CD4-positive, alpha-beta memory T cell (primary cell): ENCODE measurements around the gene CEP112. TPM values are rescaled to one million over a fixed set of nuclear protein-coding genes. Genes with fewer than 3 reads are reported as not detected.
A peak's percentile ranks its signal among the peaks of the same experiment; 100 is the strongest.

Experiments used
- CTCF ChIA-PET: fragments of 350-600 bp; sonication (Branson Sonifier 250); formaldehyde crosslinking; loops from one replicate; lab custom pipeline; 2021; ENCODE audit warnings: inconsistent platforms; ENCODE audit not compliant: partially characterized antibody; lab: Charles Lee
- POLR2A ChIA-PET: fragments of 350-600 bp; sonication (Branson Sonifier 250); formaldehyde crosslinking; loops from one replicate; lab custom pipeline; 2021; ENCODE audit not compliant: partially characterized antibody; lab: Charles Lee
- DNase-seq, 5 donors: peaks; one replicate each; pipeline versions ENCODE4 v3.0.0 to v3.0.0-alpha.2; 2020 to 2022; ENCODE audit warnings: mixed read lengths in 1 of 5
- H3K27ac ChIP-seq: one replicate; pipeline ENCODE4 v1.7.0; 2013; ENCODE audit warnings: low read depth, low read length
- H3K27me3 ChIP-seq: 2 replicates; pipeline ENCODE4 v1.7.0; 2013; ENCODE audit warnings: mild to moderate bottlenecking, low read length, moderate library complexity; ENCODE audit not compliant: insufficient read depth
- H3K36me3 ChIP-seq: 2 replicates; pipeline ENCODE4 v1.7.0; 2013; ENCODE audit warnings: mild to moderate bottlenecking, low read length, moderate library complexity; ENCODE audit not compliant: insufficient read depth
- H3K4me1 ChIP-seq: 2 replicates; pipeline ENCODE4 v1.7.0; 2013; ENCODE audit warnings: mild to moderate bottlenecking, low read length, moderate library complexity; ENCODE audit not compliant: insufficient read depth
- H3K4me3 ChIP-seq, 2 donors: one replicate each; pipeline ENCODE4 v1.7.0; 2013; ENCODE audit warnings: low read length in 2 of 2, mild to moderate bottlenecking in 1 of 2
- H3K9me3 ChIP-seq, 2 donors: one replicate each; pipeline ENCODE4 v1.7.0; 2013; ENCODE audit warnings: low read length in 2 of 2, control low read depth in 1 of 2; ENCODE audit not compliant: control insufficient read depth in 1 of 2
- H3K27ac Mint-ChIP-seq, 7 donors: one replicate each; pipeline ENCODE4 v1.8.0; 2020 to 2021; ENCODE audit warnings: mixed read lengths in 7 of 7, mild to moderate bottlenecking in 6 of 7, inconsistent platforms in 3 of 7, moderate library complexity in 3 of 7
- H3K27me3 Mint-ChIP-seq, 2 donors: one replicate each; pipeline ENCODE4 v1.8.0; 2020 to 2021; ENCODE audit warnings: mixed read lengths in 2 of 2
- H3K36me3 Mint-ChIP-seq, 2 donors: one replicate each; pipeline ENCODE4 v1.8.0; 2020 to 2021; ENCODE audit warnings: mixed read lengths in 2 of 2, inconsistent platforms in 1 of 2, mild to moderate bottlenecking in 1 of 2
- H3K4me1 Mint-ChIP-seq, 4 donors: one replicate each; pipeline ENCODE4 v1.8.0; 2020 to 2021; ENCODE audit warnings: mixed read lengths in 4 of 4, mild to moderate bottlenecking in 1 of 4
- H3K4me3 Mint-ChIP-seq, 8 donors: one replicate each; pipeline ENCODE4 v1.8.0; 2020 to 2021; ENCODE audit warnings: mixed read lengths in 8 of 8, mild to moderate bottlenecking in 7 of 8, moderate library complexity in 6 of 8, inconsistent platforms in 3 of 8
- H3K9me3 Mint-ChIP-seq, 8 donors: one replicate each; pipeline ENCODE4 v1.8.0; 2020 to 2021; ENCODE audit warnings: mixed read lengths in 8 of 8, mild to moderate bottlenecking in 5 of 8, inconsistent platforms in 3 of 8, moderate library complexity in 1 of 8
- intact Hi-C: fragments of 100-400 bp; cut with micrococcal nuclease; formaldehyde crosslinking; loops from one replicate; pipeline ENCODE4 v1.15.1; 2023
- polyA plus RNA-seq, 2 donors: library from polyadenylated mRNA; unstranded; fragments of 300-500 nt; fragmentation: Illumina TruSeq; gene quantifications; one replicate each; pipeline ENCODE4 v1.2.3, GENCODE V29; 2021
- total RNA-seq, 2 experiments: library from RNA; stranded (reverse); gene quantifications; one replicate each; pipeline ENCODE4 v1.2.3, GENCODE V29; 2021

The CEP112 gene
- total and polyA plus RNA-seq, 4 experiments from 2014 or later: 0.34 to 3.9 (median 1.4) TPM

- ChIA-PET CTCF (no interaction called here), POLR2A (no interaction called here)
- H3K9me3 Mint-ChIP-seq: peaks cover 0 to 5% (median 0%) of the 10 kb centered on the region in 8 donors
- H3K4me1 Mint-ChIP-seq: peaks cover 3 to 14% (median 6%) of the 10 kb centered on the region in 4 donors
- Histone ChIP-seq H3K27me3 (no peaks in the 10 kb centered on the region), H3K36me3 (no peaks in the 10 kb centered on the region), H3K9me3 (no peaks in the 10 kb centered on the region), H3K27ac (no peak overlapping the region), H3K4me1 (no peaks in the 10 kb centered on the region), H3K4me3 (no peak overlapping the region)
- no peak overlapping the region for H3K4me3 Mint-ChIP-seq
- no peak for DNase-seq
- H3K27ac Mint-ChIP-seq: peak overlapping the region in 1 of 7 donors; percentile 30
- H3K36me3 Mint-ChIP-seq: no peaks in the 10 kb centered on the region
- intact Hi-C loops: no loop called here
- peaks cover 0 to 2% of the 10 kb centered on the region in 2 donors for H3K27me3 Mint-ChIP-seq
Measured at GRCh38 chr17:65659512-65659911, 532.4 kb downstream of the CEP112 start.

GRCh38 chr17:65657251-65657828 lies 534.6 kb downstream of the CEP112 start:
- H3K27me3 Mint-ChIP-seq: peaks cover 0 to 3% of the 10 kb centered on the region in 2 donors
- H3K27me3 ChIP-seq: no peaks in the 10 kb centered on the region
- no peaks in the 10 kb centered on the region for H3K9me3 ChIP-seq
- ChIA-PET CTCF (no interaction called here), POLR2A (no interaction called here)
- DNase-seq: no peak
- H3K27ac ChIP-seq: no peak overlapping the region
- H3K4me1 Mint-ChIP-seq: peaks cover 3 to 14% (median 6%) of the 10 kb centered on the region in 4 donors
- H3K9me3 Mint-ChIP-seq: peaks cover 0 to 5% (median 0%) of the 10 kb centered on the region in 8 donors
- no peak overlapping the region for H3K27ac Mint-ChIP-seq
- H3K4me3 ChIP-seq: no peak overlapping the region
- intact Hi-C loops: no loop called here
- H3K36me3 ChIP-seq: no peaks in the 10 kb centered on the region
- no peaks in the 10 kb centered on the region for H3K36me3 Mint-ChIP-seq
- H3K4me1 ChIP-seq: no peaks in the 10 kb centered on the region
- H3K4me3 Mint-ChIP-seq: no peak overlapping the region

DNA sequence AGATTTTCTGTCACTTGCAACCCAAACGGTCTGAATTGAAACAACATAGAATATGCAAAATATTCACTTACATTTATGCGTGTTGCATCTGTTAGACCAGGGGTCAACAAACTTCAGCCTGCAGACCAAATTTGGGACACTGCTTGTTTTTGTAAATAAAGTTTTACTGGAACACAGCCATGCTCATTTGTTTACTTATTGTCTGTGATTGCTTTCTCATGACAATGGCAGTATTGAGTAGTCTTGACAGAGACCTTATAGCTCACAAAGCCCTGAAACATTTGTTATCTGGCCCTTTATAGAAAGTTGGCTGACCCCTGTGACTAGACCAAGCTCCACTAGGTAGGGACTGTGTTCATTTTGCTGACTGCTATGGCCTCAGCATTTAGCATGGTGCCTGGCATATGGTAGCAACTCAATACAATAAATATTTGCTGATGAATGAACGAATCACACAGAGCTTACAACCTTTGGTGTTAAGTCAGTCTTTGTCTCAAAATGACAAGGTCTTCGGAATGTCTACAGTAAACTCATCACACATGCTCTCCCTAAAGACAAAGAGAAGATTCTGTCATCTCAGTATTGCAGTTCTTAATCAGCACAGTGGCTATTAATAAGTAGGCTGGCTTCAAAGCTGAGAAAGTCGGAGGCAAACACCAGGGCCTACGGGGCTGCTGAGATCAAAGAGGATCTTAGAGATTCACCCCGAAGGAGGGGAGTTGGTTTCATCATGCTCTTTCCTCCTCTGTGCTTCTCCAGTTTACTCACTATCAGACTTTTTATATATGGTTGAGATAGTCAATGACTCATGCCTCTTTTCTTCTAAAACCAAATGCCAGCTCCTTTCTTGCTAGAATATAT lies 535.3 kb downstream of the CEP112 start:
- H3K27ac Mint-ChIP-seq: no peak overlapping the region
- no peaks in the 10 kb centered on the region for H3K27me3 ChIP-seq

GRCh38 chr17:65655706-65656105 lies 536.2 kb downstream of the CEP112 start:
- intact Hi-C loops: no loop called here
- H3K4me1 ChIP-seq: no peaks in the 10 kb centered on the region
- no peak overlapping the region for H3K4me3 ChIP-seq
- no peaks in the 10 kb centered on the region for H3K9me3 ChIP-seq
- Mint-ChIP-seq H3K27me3 (peaks cover 0 to 3% of the 10 kb centered on the region in 2 donors), H3K4me3 (no peak overlapping the region), H3K27ac (no peak overlapping the region), H3K36me3 (no peaks in the 10 kb centered on the region), H3K9me3 (peaks cover 0 to 5% (median under 1%) of the 10 kb centered on the region in 8 donors), H3K4me1 (peaks cover 2 to 10% (median 5%) of the 10 kb centered on the region in 4 donors)
- DNase-seq: no peak
- H3K36me3 ChIP-seq: no peaks in the 10 kb centered on the region
- POLR2A ChIA-PET: no interaction called here
- CTCF ChIA-PET: no interaction called here
- no peak overlapping the region for H3K27ac ChIP-seq
- no peaks in the 10 kb centered on the region for H3K27me3 ChIP-seq

More for the DNA sequence above, 535.3 kb downstream of the CEP112 start:
- Mint-ChIP-seq H3K36me3 (no peaks in the 10 kb centered on the region), H3K9me3 (peaks cover 0 to 5% (median 0%) of the 10 kb centered on the region in 8 donors), H3K4me3 (no peak overlapping the region), H3K4me1 (peaks cover 3 to 14% (median 6%) of the 10 kb centered on the region in 4 donors), H3K27me3 (peaks cover 0 to 3% of the 10 kb centered on the region in 2 donors)
- ChIA-PET POLR2A (no interaction called here), CTCF (no interaction called here)
- H3K4me3 ChIP-seq: no peak overlapping the region
- H3K9me3 ChIP-seq: no peaks in the 10 kb centered on the region
- H3K36me3 ChIP-seq: no peaks in the 10 kb centered on the region
- H3K4me1 ChIP-seq: no peaks in the 10 kb centered on the region
- intact Hi-C loops: no loop called here
- no peak for DNase-seq
- no peak overlapping the region for H3K27ac ChIP-seq

DNA sequence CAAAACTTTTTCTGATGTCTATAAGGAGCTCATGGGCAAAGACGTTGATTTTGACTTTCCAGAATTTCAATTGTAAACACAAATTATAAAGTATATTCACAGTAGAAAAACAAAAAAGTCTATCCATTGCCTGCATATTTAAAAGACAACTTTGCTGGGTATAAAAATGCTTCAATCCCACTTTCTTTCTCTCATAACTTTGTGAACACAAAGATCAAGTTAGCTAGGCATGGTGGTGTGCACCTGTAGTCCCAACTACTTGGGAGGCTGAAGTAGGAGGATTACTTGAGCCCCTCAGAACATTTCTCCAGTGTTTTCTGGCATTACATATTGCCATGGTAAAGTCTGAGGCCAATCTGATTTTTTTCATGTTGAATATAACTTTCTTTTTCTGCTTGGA lies 547.4 kb downstream of the CEP112 start:
- POLR2A ChIA-PET: no interaction called here
- H3K36me3 ChIP-seq: no peaks in the 10 kb centered on the region
- Mint-ChIP-seq H3K4me1 (no peaks in the 10 kb centered on the region), H3K36me3 (peaks cover 5 to 9% of the 10 kb centered on the region in 2 donors), H3K4me3 (no peak overlapping the region), H3K9me3 (peaks cover 0 to 35% (median 22%) of the 10 kb centered on the region in 8 donors), H3K27me3 (no peaks in the 10 kb centered on the region), H3K27ac (no peak overlapping the region)
- DNase-seq: no peak
- no peak overlapping the region for H3K4me3 ChIP-seq
- intact Hi-C loops: no loop called here
- no peaks in the 10 kb centered on the region for H3K9me3 ChIP-seq
- H3K27ac ChIP-seq: no peak overlapping the region
- CTCF ChIA-PET: no interaction called here
- no peaks in the 10 kb centered on the region for H3K27me3 ChIP-seq
- no peaks in the 10 kb centered on the region for H3K4me1 ChIP-seq

DNA sequence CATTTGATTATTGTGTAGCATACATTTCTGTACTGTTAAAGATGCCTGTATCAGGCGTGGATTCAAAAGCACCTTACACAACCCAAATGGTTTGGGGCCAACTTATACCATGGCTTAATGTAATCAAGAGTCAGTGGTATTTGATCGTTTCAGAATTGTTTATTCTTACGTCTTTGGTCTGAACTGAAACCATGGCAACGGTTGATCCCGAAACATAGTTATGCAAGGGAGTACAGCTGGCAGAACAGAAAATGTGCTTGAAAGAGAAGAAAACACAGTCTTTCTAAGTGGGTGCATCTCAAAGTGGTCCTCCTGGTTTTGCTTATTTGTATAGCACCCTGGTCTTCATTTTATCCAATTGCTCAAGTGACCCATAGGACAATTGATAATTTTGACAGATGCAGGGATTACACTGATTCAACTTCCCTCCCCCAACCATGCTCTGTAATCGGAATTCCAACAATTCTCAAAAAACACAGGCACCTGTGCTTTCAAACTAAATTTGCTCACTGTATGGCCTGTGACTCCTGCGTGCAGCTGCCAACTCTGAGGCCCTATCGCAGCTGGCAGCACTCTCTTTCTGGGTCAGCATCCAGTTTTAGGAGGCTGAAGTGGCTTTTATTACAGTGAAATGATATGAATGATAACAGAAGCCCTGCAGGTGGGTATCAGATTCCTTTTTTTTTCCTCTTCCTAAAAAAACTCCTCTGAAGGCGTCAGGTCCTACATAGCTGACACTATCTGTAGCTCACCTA lies 553.5 kb downstream of the CEP112 start:
- no peak overlapping the region for H3K27ac Mint-ChIP-seq
- no peaks in the 10 kb centered on the region for H3K36me3 ChIP-seq
- H3K9me3 ChIP-seq: no peaks in the 10 kb centered on the region
- no peaks in the 10 kb centered on the region for H3K4me1 ChIP-seq
- no peak overlapping the region for H3K4me3 ChIP-seq
- no peak for DNase-seq
- ChIA-PET CTCF (no interaction called here), POLR2A (no interaction called here)
- intact Hi-C loops: no loop called here
- no peaks in the 10 kb centered on the region for H3K27me3 Mint-ChIP-seq
- H3K4me3 Mint-ChIP-seq: no peak overlapping the region
- H3K27ac ChIP-seq: no peak overlapping the region
- H3K9me3 Mint-ChIP-seq: peaks cover 0 to 8% (median 6%) of the 10 kb centered on the region in 8 donors
- H3K36me3 Mint-ChIP-seq: peaks cover 0 to 3% of the 10 kb centered on the region in 2 donors
- no peaks in the 10 kb centered on the region for H3K27me3 ChIP-seq
- peaks cover 0 to 1% (median 0%) of the 10 kb centered on the region in 4 donors for H3K4me1 Mint-ChIP-seq

DNA sequence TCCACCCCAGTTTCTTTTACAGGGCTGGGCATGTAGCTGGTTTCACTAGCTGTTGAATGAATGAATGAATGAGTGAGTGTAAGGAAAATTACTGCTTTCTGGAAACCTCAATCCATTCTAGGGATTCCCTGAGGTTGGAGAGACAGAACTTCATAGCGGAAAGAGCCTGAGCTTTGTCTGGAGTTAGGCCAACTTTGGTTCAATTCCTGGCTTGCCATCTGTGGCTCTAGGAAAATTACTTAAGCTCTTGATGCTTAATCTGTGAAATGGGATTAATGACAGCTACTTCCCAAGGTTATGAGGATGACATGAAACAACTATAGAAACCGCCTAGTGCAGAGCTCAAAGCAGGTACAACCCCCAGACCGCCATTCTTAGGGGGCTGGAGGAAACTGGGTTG lies 554.1 kb downstream of the CEP112 start:
- Mint-ChIP-seq H3K9me3 (peaks cover 0 to 8% (median 5%) of the 10 kb centered on the region in 8 donors), H3K4me3 (no peak overlapping the region), H3K27me3 (no peaks in the 10 kb centered on the region), H3K36me3 (peaks cover 0 to 3% of the 10 kb centered on the region in 2 donors), H3K4me1 (peaks cover 0 to 1% (median 0%) of the 10 kb centered on the region in 4 donors), H3K27ac (no peak overlapping the region)
- no peaks in the 10 kb centered on the region for H3K4me1 ChIP-seq
- H3K4me3 ChIP-seq: no peak overlapping the region
- intact Hi-C loops: no loop called here
- POLR2A ChIA-PET: no interaction called here
- H3K27ac ChIP-seq: no peak overlapping the region
- no peaks in the 10 kb centered on the region for H3K27me3 ChIP-seq
- H3K9me3 ChIP-seq: no peaks in the 10 kb centered on the region
- no peaks in the 10 kb centered on the region for H3K36me3 ChIP-seq
- CTCF ChIA-PET: no interaction called here
- no peak for DNase-seq
